CD8-positive, alpha-beta memory T cell (primary cell): ENCODE results near the gene SCFD2. TPM values are rescaled to one million over a fixed set of nuclear protein-coding genes. Genes with fewer than 3 reads are reported as not detected.
A peak's percentile ranks its signal among the peaks of the same experiment; 100 is the strongest.

Experiments used
- CTCF ChIA-PET: fragments of 350-600 bp; sonication (Branson Sonifier 250); formaldehyde crosslinking; loops from one replicate; lab custom pipeline; 2021; ENCODE audit warnings: antibody characterized with exemption; lab: Charles Lee
- POLR2A ChIA-PET: fragments of 350-600 bp; sonication (Branson Sonifier 250); formaldehyde crosslinking; loops from one replicate; lab custom pipeline; 2021; ENCODE audit warnings: antibody characterized with exemption; lab: Charles Lee
- DNase-seq, 5 donors: peaks; one replicate each; pipeline versions ENCODE4 v3.0.0 to v3.0.0-alpha.2; 2020 to 2022; ENCODE audit warnings: mixed read lengths in 1 of 5
- H3K27ac ChIP-seq: one replicate; pipeline ENCODE4 v1.7.0; 2013; ENCODE audit warnings: low read depth, mild to moderate bottlenecking, low read length, moderate library complexity
- H3K27me3 ChIP-seq: 2 replicates; pipeline ENCODE4 v1.7.0; 2013; ENCODE audit warnings: low read length, mild to moderate bottlenecking; ENCODE audit not compliant: insufficient read depth, poor library complexity, severe bottlenecking
- H3K36me3 ChIP-seq: 2 replicates; pipeline ENCODE4 v1.7.0; 2013; ENCODE audit warnings: mild to moderate bottlenecking, low read length, moderate library complexity; ENCODE audit not compliant: insufficient read depth
- H3K4me1 ChIP-seq: 2 replicates; pipeline ENCODE4 v1.7.0; 2013; ENCODE audit warnings: mild to moderate bottlenecking, low read length, moderate library complexity; ENCODE audit not compliant: insufficient read depth
- H3K4me3 ChIP-seq: 2 replicates; pipeline ENCODE4 v1.7.0; 2013; ENCODE audit warnings: mild to moderate bottlenecking, low read length
- H3K9me3 ChIP-seq: 2 replicates; pipeline ENCODE4 v1.7.0; 2013; ENCODE audit warnings: mild to moderate bottlenecking, low read length
- H3K27ac Mint-ChIP-seq, 8 donors: one replicate each; pipeline ENCODE4 v1.8.0; 2020 to 2021; ENCODE audit warnings: mixed read lengths in 8 of 8, mild to moderate bottlenecking in 6 of 8, inconsistent platforms in 3 of 8, moderate library complexity in 3 of 8
- H3K27me3 Mint-ChIP-seq, 2 donors: one replicate each; pipeline ENCODE4 v1.8.0; 2020 to 2021; ENCODE audit warnings: mixed read lengths in 2 of 2, mild to moderate bottlenecking in 1 of 2, moderate library complexity in 1 of 2
- H3K36me3 Mint-ChIP-seq, 3 donors: one replicate each; pipeline ENCODE4 v1.8.0; 2020 to 2021; ENCODE audit warnings: mixed read lengths in 3 of 3, inconsistent platforms in 1 of 3, mild to moderate bottlenecking in 1 of 3
- H3K4me1 Mint-ChIP-seq, 3 donors: one replicate each; pipeline ENCODE4 v1.8.0; 2020 to 2021; ENCODE audit warnings: mixed read lengths in 3 of 3, inconsistent platforms in 1 of 3, mild to moderate bottlenecking in 1 of 3
- H3K4me3 Mint-ChIP-seq, 7 donors: one replicate each; pipeline ENCODE4 v1.8.0; 2020 to 2021; ENCODE audit warnings: mixed read lengths in 7 of 7, mild to moderate bottlenecking in 6 of 7, moderate library complexity in 4 of 7, inconsistent platforms in 2 of 7
- H3K9me3 Mint-ChIP-seq, 5 donors: one replicate each; pipeline ENCODE4 v1.8.0; 2020 to 2022; ENCODE audit warnings: mixed read lengths in 5 of 5, mild to moderate bottlenecking in 3 of 5, moderate library complexity in 2 of 5, inconsistent platforms in 1 of 5
- polyA plus RNA-seq: library from polyadenylated mRNA; unstranded; fragments of 300-500 nt; fragmentation: Illumina TruSeq; gene quantifications from one replicate; pipeline ENCODE4 v1.2.3, GENCODE V29; 2021
- total RNA-seq, 2 experiments: library from RNA; stranded (reverse); gene quantifications; one replicate each; pipeline ENCODE4 v1.2.3, GENCODE V29; 2021

SCFD2 gene
- total and polyA plus RNA-seq, 3 experiments from 2014 or later, result 18.1 to 29.1 (median 25.7) TPM

DNA sequence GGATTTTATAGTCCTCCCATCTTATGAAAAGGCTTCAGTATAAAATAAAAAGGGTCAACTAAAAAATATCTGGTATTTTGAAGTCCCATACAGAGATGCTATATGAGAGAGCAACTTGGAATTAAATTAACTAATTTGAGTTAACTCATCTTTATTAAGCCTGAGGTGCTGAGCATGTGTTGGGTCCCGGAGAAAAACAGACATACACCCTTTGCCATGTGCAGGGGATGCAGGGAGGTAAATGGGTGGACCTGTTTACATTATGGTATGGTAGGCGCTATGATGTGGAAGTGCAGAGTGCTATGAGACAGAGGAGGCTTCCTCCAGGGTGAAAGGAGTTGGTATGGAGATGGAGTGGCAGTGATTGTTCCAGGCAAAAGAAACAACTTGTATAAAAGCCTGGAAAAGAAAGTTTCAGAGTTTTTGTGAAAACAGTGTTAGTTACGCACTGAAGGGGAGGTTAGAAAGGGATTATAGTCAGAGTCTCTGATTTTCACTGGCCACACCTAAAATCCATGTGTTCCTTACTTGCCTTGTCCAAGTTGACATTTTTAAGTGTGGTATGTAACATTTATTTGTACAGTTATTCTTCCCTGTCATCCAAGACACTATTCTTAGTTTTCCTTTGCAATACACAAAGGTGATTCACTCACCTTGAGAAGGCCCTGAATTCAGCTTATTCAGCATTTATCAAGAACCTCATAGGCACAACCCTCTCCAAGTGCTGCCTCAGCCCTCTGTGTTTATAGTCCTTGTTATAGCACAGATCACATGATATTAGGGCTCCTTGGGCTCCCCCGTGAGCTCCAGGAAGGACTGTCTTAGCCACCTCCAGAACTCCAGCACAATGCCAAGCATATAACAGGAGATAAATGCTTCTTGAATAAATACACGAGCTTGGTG, 351.7 kb downstream of the SCFD2 start:
- H3K4me1 ChIP-seq, result peaks cover 12% of the 10 kb centered on the region
- no peak for DNase-seq
- Mint-ChIP-seq H3K27ac (peak overlapping the region in 1 of 8 donors; percentile 8), H3K4me1 (peaks cover 13 to 28% (median 19%) of the 10 kb centered on the region in 3 donors), H3K9me3 (no peaks in the 10 kb centered on the region), H3K4me3 (no peak overlapping the region), H3K27me3 (no peaks in the 10 kb centered on the region), H3K36me3 (peaks cover under 1 to 6% (median 2%) of the 10 kb centered on the region in 3 donors)
- H3K4me3 ChIP-seq, result no peak overlapping the region
- ChIA-PET CTCF (interaction anchor here (1.5 kb wide), 1 partner anchor 14 kb away, joined by 4 read pairs; no protein-coding TSS in a partner anchor), POLR2A (no interaction called here)
- no peaks in the 10 kb centered on the region for H3K27me3 ChIP-seq
- H3K27ac ChIP-seq, result no peak overlapping the region
- no peaks in the 10 kb centered on the region for H3K36me3 ChIP-seq
- no peaks in the 10 kb centered on the region for H3K9me3 ChIP-seq

DNA sequence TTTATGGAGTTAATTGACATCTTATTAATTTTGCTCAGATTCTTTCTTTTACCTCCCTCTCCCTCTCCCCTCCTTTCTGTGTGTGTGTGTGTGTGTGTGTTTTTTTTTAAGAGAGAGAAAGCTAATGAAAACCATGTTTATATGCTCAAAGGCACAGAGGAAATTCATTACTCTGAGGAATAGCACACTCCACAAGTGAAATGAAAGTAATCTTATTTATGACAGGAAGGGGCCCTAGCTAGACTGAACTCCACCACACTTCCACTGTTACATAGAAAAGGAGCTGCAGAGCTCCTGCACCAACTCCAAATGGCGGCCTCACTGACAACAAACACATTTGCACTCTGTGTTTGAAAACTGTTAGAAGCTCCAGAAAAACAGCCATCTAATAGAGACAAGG, 353.1 kb downstream of the SCFD2 start:
- peak overlapping the region in 4 of 7 donors; percentile 23 to 73 (median 46) for H3K4me3 Mint-ChIP-seq
- Histone ChIP-seq H3K36me3 (no peaks in the 10 kb centered on the region), H3K9me3 (no peaks in the 10 kb centered on the region), H3K4me1 (peaks cover 12% of the 10 kb centered on the region), H3K4me3 (no peak overlapping the region), H3K27me3 (no peaks in the 10 kb centered on the region), H3K27ac (no peak overlapping the region)
- H3K27me3 Mint-ChIP-seq, result no peaks in the 10 kb centered on the region
- ChIA-PET POLR2A (no interaction called here), CTCF (no interaction called here)
- H3K9me3 Mint-ChIP-seq, result peaks cover 0 to 2% (median 0%) of the 10 kb centered on the region in 5 donors
- H3K36me3 Mint-ChIP-seq, result peaks cover 4 to 14% (median 13%) of the 10 kb centered on the region in 3 donors
- H3K4me1 Mint-ChIP-seq, result peaks cover 13 to 28% (median 19%) of the 10 kb centered on the region in 3 donors
- DNase-seq, result no peak
- H3K27ac Mint-ChIP-seq, result peak overlapping the region in 4 of 8 donors; percentile 32 to 86 (median 40)

DNA sequence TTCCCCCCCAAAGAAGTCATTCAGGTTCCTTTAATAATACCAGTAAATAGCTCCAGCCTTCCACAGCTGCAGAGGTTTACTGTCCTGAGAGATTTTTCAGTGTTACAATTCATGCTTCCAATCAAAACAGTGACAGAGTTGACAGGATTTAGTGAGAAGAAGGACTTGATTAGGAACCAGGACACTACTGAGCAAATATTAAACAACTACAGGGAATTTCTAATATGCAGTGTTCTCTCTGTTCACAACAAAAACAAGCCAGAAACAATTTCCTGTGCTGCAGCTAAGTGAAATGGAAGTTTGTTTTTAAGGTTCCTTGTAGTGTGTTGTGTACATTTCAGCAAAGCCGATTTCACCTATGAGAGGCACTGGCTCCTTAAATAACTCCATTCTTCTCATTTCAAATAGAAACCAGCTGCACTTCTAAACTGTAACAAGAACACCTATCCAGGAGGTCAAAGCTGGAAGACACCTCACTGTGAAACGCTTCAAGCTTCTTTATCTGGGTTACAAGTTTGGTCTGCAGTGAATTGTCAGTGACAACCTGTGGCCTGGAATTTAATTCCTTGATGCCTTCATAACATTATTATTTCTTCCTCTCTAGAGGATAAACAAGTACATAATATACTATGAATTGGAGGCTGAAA, 354.5 kb downstream of the SCFD2 start:
- POLR2A ChIA-PET, result no interaction called here
- CTCF ChIA-PET, result no interaction called here

DNA sequence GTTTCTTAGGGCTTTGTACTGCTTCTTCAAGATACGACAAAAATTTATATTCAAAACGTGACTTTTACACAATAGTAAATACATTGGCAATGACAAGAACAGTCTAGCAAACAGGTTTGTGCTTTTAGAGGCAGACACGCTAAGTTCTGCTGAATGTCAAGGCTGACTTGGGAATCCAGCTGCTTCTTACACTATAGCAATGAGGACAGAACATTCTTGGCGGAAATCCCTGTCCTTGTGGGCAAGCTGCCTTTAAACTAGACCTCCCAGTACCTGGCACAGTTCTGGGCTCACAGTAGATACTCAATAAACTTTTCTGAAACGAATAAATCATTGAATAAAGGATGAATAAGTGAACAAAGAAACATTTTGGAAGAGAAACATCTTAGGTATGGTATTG, 355.5 kb downstream of the SCFD2 start:
- Histone ChIP-seq H3K27ac (no peak overlapping the region), H3K4me1 (peaks cover 12% of the 10 kb centered on the region), H3K4me3 (no peak overlapping the region), H3K36me3 (no peaks in the 10 kb centered on the region), H3K27me3 (no peaks in the 10 kb centered on the region), H3K9me3 (no peaks in the 10 kb centered on the region)
- H3K27ac Mint-ChIP-seq, result no peak overlapping the region
- peaks cover 0 to 2% (median 0%) of the 10 kb centered on the region in 5 donors for H3K9me3 Mint-ChIP-seq
- no peak for DNase-seq
- H3K27me3 Mint-ChIP-seq, result no peaks in the 10 kb centered on the region
- ChIA-PET CTCF (no interaction called here), POLR2A (no interaction called here)
- no peak overlapping the region for H3K4me3 Mint-ChIP-seq
- H3K36me3 Mint-ChIP-seq, result peaks cover 4 to 19% (median 14%) of the 10 kb centered on the region in 3 donors
- peaks cover 13 to 28% (median 19%) of the 10 kb centered on the region in 3 donors for H3K4me1 Mint-ChIP-seq

More for the DNA sequence above, 354.5 kb downstream of the SCFD2 start:
- H3K36me3 Mint-ChIP-seq, result peaks cover 4 to 15% (median 14%) of the 10 kb centered on the region in 3 donors
- no peaks in the 10 kb centered on the region for H3K27me3 Mint-ChIP-seq
- H3K4me1 Mint-ChIP-seq, result peaks cover 13 to 28% (median 19%) of the 10 kb centered on the region in 3 donors
- Histone ChIP-seq H3K27ac (no peak overlapping the region), H3K36me3 (no peaks in the 10 kb centered on the region), H3K4me1 (peaks cover 12% of the 10 kb centered on the region), H3K4me3 (no peak overlapping the region), H3K27me3 (no peaks in the 10 kb centered on the region), H3K9me3 (no peaks in the 10 kb centered on the region)
- H3K4me3 Mint-ChIP-seq, result no peak overlapping the region
- peaks cover 0 to 2% (median 0%) of the 10 kb centered on the region in 5 donors for H3K9me3 Mint-ChIP-seq
- DNase-seq, result no peak
- no peak overlapping the region for H3K27ac Mint-ChIP-seq

DNA sequence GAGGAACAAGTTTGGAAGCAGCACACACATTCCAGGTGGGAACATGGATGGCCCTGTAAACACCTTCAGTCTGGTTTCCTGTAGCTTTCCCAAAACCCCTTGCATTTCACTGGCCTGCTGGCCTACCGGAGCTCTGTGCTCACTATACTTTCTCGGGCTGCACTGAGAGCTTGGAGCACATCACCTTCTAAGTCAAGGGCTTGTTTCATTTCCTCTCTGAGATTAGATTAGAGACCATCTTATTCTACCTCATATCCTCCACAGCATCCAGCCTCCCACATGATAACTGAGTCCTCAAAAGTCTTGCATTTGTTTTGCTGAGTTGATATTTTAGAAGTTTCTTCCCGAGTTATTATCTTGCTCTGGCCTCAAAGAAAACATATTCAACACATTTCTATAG, 356.0 kb downstream of the SCFD2 start:
- H3K27me3 Mint-ChIP-seq, result no peaks in the 10 kb centered on the region
- DNase-seq, result no peak
- ChIA-PET POLR2A (no interaction called here), CTCF (no interaction called here)
- Histone ChIP-seq H3K4me3 (no peak overlapping the region), H3K27ac (no peak overlapping the region), H3K27me3 (no peaks in the 10 kb centered on the region), H3K4me1 (peaks cover 12% of the 10 kb centered on the region), H3K36me3 (no peaks in the 10 kb centered on the region), H3K9me3 (no peaks in the 10 kb centered on the region)
- peaks cover 3 to 19% (median 14%) of the 10 kb centered on the region in 3 donors for H3K36me3 Mint-ChIP-seq
- H3K9me3 Mint-ChIP-seq, result peaks cover 0 to 2% (median 0%) of the 10 kb centered on the region in 5 donors
- H3K4me3 Mint-ChIP-seq, result no peak overlapping the region
- H3K27ac Mint-ChIP-seq, result no peak overlapping the region
- peaks cover 13 to 28% (median 19%) of the 10 kb centered on the region in 3 donors for H3K4me1 Mint-ChIP-seq

DNA sequence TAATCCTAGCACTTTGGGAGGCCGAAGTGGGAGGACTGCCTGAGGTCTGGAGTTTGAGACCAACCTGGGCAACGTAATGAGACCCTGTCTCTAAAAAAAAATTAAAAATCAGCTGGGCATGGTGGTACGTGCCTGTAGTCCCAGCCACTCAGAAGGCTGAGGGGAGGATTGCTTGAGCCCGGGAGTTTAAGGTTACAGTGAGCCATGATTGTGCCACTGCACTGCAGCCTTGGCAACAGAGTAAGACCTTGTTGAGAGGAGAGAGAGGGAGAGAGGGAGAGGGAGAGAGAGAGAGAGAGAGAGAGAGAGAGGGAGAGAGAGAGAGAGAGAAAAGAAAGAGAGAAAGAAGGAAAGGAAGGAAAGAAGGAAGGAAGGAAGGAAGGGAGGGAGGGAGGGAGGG, 358.8 kb downstream of the SCFD2 start:
- POLR2A ChIA-PET, result no interaction called here
- peaks cover 0 to 7% (median 2%) of the 10 kb centered on the region in 3 donors for H3K4me1 Mint-ChIP-seq

DNA sequence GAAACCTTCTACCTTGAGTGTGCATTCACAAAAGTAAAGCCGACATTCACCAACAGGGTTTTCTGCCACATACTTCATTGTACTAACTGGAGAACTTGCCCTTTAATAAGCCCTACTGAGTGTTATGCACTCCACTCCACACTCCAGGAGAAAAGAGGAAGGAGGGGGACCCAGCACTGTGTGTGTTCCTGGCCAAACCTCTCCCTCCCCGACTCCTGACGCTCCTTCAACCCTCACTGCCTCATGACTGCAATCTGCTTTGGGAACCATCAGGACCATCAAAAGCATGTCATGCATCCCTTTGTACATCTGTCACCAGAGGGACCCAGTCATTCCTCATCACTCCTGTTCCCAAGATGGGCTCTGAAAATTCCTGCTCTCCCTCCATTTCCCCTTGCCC, 360.1 kb downstream of the SCFD2 start:
- CTCF ChIA-PET, result no interaction called here

More for the DNA sequence above, 358.8 kb downstream of the SCFD2 start:
- Histone ChIP-seq H3K27me3 (no peaks in the 10 kb centered on the region), H3K36me3 (no peaks in the 10 kb centered on the region), H3K4me3 (no peak overlapping the region), H3K4me1 (no peaks in the 10 kb centered on the region), H3K9me3 (no peaks in the 10 kb centered on the region), H3K27ac (no peak overlapping the region)
- DNase-seq, result no peak
- no peak overlapping the region for H3K27ac Mint-ChIP-seq
- CTCF ChIA-PET, result no interaction called here
- H3K4me3 Mint-ChIP-seq, result no peak overlapping the region
- peaks cover 3 to 19% (median 11%) of the 10 kb centered on the region in 3 donors for H3K36me3 Mint-ChIP-seq
- H3K27me3 Mint-ChIP-seq, result no peaks in the 10 kb centered on the region
- H3K9me3 Mint-ChIP-seq, result peaks cover 0 to 2% (median 0%) of the 10 kb centered on the region in 5 donors

DNA sequence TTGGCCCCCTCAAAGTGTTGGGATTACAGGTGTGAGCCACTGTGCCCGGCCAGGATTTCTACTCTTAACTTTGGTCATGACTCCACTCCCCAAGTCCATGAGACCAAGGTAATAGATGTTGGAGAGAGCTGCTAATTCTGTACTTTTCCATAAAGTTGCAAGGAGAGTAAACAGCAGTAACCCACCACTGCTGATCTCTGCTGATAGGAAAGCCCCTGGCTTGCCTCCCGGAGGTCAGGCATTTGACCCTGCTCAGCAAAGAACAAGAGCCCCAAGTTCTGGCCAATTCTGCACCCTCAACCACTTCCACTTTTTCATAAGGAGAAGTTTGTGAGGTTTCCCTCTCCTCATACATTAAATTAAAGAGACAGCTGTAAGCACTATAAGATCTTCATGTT, 360.7 kb downstream of the SCFD2 start:
- H3K27me3 ChIP-seq, result no peaks in the 10 kb centered on the region
- DNase-seq, result no peak
- Mint-ChIP-seq H3K4me1 (no peaks in the 10 kb centered on the region), H3K27me3 (no peaks in the 10 kb centered on the region), H3K9me3 (peaks cover 0 to 2% (median 0%) of the 10 kb centered on the region in 5 donors), H3K4me3 (no peak overlapping the region), H3K36me3 (peaks cover 3 to 19% (median 11%) of the 10 kb centered on the region in 3 donors), H3K27ac (no peak overlapping the region)
- POLR2A ChIA-PET, result no interaction called here
- CTCF ChIA-PET, result no interaction called here
- no peaks in the 10 kb centered on the region for H3K36me3 ChIP-seq
- H3K4me1 ChIP-seq, result no peaks in the 10 kb centered on the region
- H3K27ac ChIP-seq, result no peak overlapping the region
- no peak overlapping the region for H3K4me3 ChIP-seq
- H3K9me3 ChIP-seq, result no peaks in the 10 kb centered on the region

More for the DNA sequence above, 360.1 kb downstream of the SCFD2 start:
- no peaks in the 10 kb centered on the region for H3K4me1 Mint-ChIP-seq
- DNase-seq, result no peak
- H3K4me1 ChIP-seq, result no peaks in the 10 kb centered on the region
- no peaks in the 10 kb centered on the region for H3K27me3 ChIP-seq
- no peak overlapping the region for H3K4me3 ChIP-seq
- H3K27me3 Mint-ChIP-seq, result no peaks in the 10 kb centered on the region
- peaks cover 3 to 19% (median 11%) of the 10 kb centered on the region in 3 donors for H3K36me3 Mint-ChIP-seq
- H3K36me3 ChIP-seq, result no peaks in the 10 kb centered on the region
- no peak overlapping the region for H3K4me3 Mint-ChIP-seq
- no peaks in the 10 kb centered on the region for H3K9me3 ChIP-seq
- POLR2A ChIA-PET, result no interaction called here
- no peak overlapping the region for H3K27ac ChIP-seq
- no peak overlapping the region for H3K27ac Mint-ChIP-seq
- peaks cover 0 to 2% (median 0%) of the 10 kb centered on the region in 5 donors for H3K9me3 Mint-ChIP-seq
